GM23338 (cell line): Measurements from ENCODE around the gene CNOT11.

Experiments
- POLR2AphosphoS5 ChIP-seq: IDR thresholded peaks from 2 replicates; pipeline ENCODE4 v1.6.1; 2016; ENCODE audit warnings: antibody characterized with exemption, low read depth
- TF ChIP-seq, protein P1 (sequence below): IDR thresholded peaks from 2 replicates; pipeline ENCODE4 v1.6.1; 2016; ENCODE audit warnings: antibody characterized with exemption

- TF ChIP-seq, protein P1, sequence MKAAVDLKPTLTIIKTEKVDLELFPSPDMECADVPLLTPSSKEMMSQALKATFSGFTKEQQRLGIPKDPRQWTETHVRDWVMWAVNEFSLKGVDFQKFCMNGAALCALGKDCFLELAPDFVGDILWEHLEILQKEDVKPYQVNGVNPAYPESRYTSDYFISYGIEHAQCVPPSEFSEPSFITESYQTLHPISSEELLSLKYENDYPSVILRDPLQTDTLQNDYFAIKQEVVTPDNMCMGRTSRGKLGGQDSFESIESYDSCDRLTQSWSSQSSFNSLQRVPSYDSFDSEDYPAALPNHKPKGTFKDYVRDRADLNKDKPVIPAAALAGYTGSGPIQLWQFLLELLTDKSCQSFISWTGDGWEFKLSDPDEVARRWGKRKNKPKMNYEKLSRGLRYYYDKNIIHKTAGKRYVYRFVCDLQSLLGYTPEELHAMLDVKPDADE: no peak
- TF ChIP-seq POLR2AphosphoS5: no peak
Measured at GRCh38 chr2:101281482-101281881, 28.8 kb downstream of the CNOT11 start.
